Measurements from ENCODE around the gene MED12L. TPM values are rescaled to one million over a fixed set of nuclear protein-coding genes. Genes with fewer than 3 reads are reported as not detected.
A peak's percentile ranks its signal among the peaks of the same experiment; 100 is the strongest.

Gene MED12L
- total RNA-seq, 2 donors from 2014 or later, result 4.4 to 5.8 TPM

- Mint-ChIP-seq H3K9me3 (no peaks in the 10 kb centered on the region), H3K4me1 (ENCODE audit: low read depth) (peaks cover 36% of the 10 kb centered on the region), H3K27me3 (ENCODE audit: low read depth) (peaks cover 34% of the 10 kb centered on the region), H3K4me3 (no peak overlapping the region), H3K27ac (no peak overlapping the region), H3K36me3 (ENCODE audit: insufficient read depth in 2 of 2) (peaks cover 0 to 1% of the 10 kb centered on the region in 2 donors)
- DNase-seq, result no peak
- no peak for ATAC-seq (replicated peaks in 1 of 2)
These were observed 213.5 kb downstream of the MED12L start for GRCh38 chr3:151299006-151299405.

GRCh38 chr3:151300539-151300938, 215.1 kb downstream of the MED12L start:
- no peak overlapping the region for H3K27ac Mint-ChIP-seq
- H3K9me3 Mint-ChIP-seq, result no peaks in the 10 kb centered on the region
- DNase-seq, result no peak
- peaks cover 30% of the 10 kb centered on the region for H3K27me3 Mint-ChIP-seq (ENCODE audit: low read depth)
- peaks cover 0 to 1% of the 10 kb centered on the region in 2 donors for H3K36me3 Mint-ChIP-seq (ENCODE audit: insufficient read depth in 2 of 2)
- H3K4me3 Mint-ChIP-seq, result peak overlapping the region in 1 of 2 donors; percentile 42
- peaks cover 44% of the 10 kb centered on the region for H3K4me1 Mint-ChIP-seq (ENCODE audit: low read depth)
- no peak for ATAC-seq (replicated peaks in 1 of 2)

- DNase-seq (no peak), ATAC-seq (replicated peaks in 1 of 2) (peak; percentile 47 to 72)
- peaks cover 57% of the 10 kb centered on the region for H3K4me1 Mint-ChIP-seq (ENCODE audit: low read depth)
- H3K9me3 Mint-ChIP-seq, result no peaks in the 10 kb centered on the region
- peak overlapping the region in 1 of 2 donors; percentile 41 for H3K4me3 Mint-ChIP-seq
- H3K27ac Mint-ChIP-seq, result peak overlapping the region; percentile 16
- H3K27me3 Mint-ChIP-seq (ENCODE audit: low read depth), result peaks cover 26% of the 10 kb centered on the region
- peaks cover 0 to 1% of the 10 kb centered on the region in 2 donors for H3K36me3 Mint-ChIP-seq (ENCODE audit: insufficient read depth in 2 of 2)
These were observed 216.3 kb downstream of the MED12L start for GRCh38 chr3:151301787-151302186.

GRCh38 chr3:151303751-151304150, 218.3 kb downstream of the MED12L start:
- H3K4me1 Mint-ChIP-seq (ENCODE audit: low read depth), result peaks cover 76% of the 10 kb centered on the region
- H3K9me3 Mint-ChIP-seq, result no peaks in the 10 kb centered on the region
- H3K4me3 Mint-ChIP-seq, result no peak overlapping the region
- ATAC-seq (replicated peaks in 1 of 2) (no peak), DNase-seq (no peak)
- H3K27me3 Mint-ChIP-seq (ENCODE audit: low read depth), result peaks cover 22% of the 10 kb centered on the region
- H3K36me3 Mint-ChIP-seq (ENCODE audit: insufficient read depth in 2 of 2), result no peaks in the 10 kb centered on the region
- peak overlapping the region; percentile 5 for H3K27ac Mint-ChIP-seq

- peak overlapping the region; percentile 68 to 71 for H3K4me3 Mint-ChIP-seq
- DNase-seq, result peak; percentile 35 to 36
- H3K27me3 Mint-ChIP-seq (ENCODE audit: low read depth), result peaks cover 22% of the 10 kb centered on the region
- H3K9me3 Mint-ChIP-seq, result no peaks in the 10 kb centered on the region
- peak overlapping the region; percentile 85 for H3K27ac Mint-ChIP-seq
- no peaks in the 10 kb centered on the region for H3K36me3 Mint-ChIP-seq (ENCODE audit: insufficient read depth in 2 of 2)
- ATAC-seq (replicated peaks in 1 of 2), result peak; percentile 68 to 82
- peaks cover 86% of the 10 kb centered on the region for H3K4me1 Mint-ChIP-seq (ENCODE audit: low read depth)
These were observed 219.8 kb downstream of the MED12L start for GRCh38 chr3:151305060-151305774.

- Mint-ChIP-seq H3K36me3 (ENCODE audit: insufficient read depth in 2 of 2) (no peaks in the 10 kb centered on the region), H3K27ac (peak overlapping the region; percentile 85), H3K9me3 (no peaks in the 10 kb centered on the region), H3K27me3 (ENCODE audit: low read depth) (peaks cover 17% of the 10 kb centered on the region), H3K4me3 (peak overlapping the region; percentile 68 to 71), H3K4me1 (ENCODE audit: low read depth) (peaks cover 83% of the 10 kb centered on the region)
- DNase-seq (no peak), ATAC-seq (replicated peaks in 1 of 2) (no peak)
These were observed 220.3 kb downstream of the MED12L start for GRCh38 chr3:151305775-151306151.

- Mint-ChIP-seq H3K27me3 (ENCODE audit: low read depth) (peaks cover 12% of the 10 kb centered on the region), H3K4me1 (ENCODE audit: low read depth) (peaks cover 78% of the 10 kb centered on the region), H3K36me3 (ENCODE audit: insufficient read depth in 2 of 2) (no peaks in the 10 kb centered on the region), H3K27ac (peak overlapping the region; percentile 85), H3K9me3 (no peaks in the 10 kb centered on the region), H3K4me3 (peak overlapping the region; percentile 68 to 71)
- ATAC-seq (replicated peaks in 1 of 2) (no peak), DNase-seq (no peak)
These were observed 220.8 kb downstream of the MED12L start for GRCh38 chr3:151306168-151306810.

GRCh38 chr3:151307131-151307530, 221.7 kb downstream of the MED12L start:
- DNase-seq (no peak), ATAC-seq (replicated peaks in 1 of 2) (no peak)
- Mint-ChIP-seq H3K27ac (peak overlapping the region; percentile 85), H3K27me3 (ENCODE audit: low read depth) (peaks cover 12% of the 10 kb centered on the region), H3K9me3 (no peaks in the 10 kb centered on the region), H3K4me1 (ENCODE audit: low read depth) (peaks cover 69% of the 10 kb centered on the region), H3K36me3 (ENCODE audit: insufficient read depth in 2 of 2) (no peaks in the 10 kb centered on the region), H3K4me3 (peak overlapping the region; percentile 68 to 71)

- no peaks in the 10 kb centered on the region for H3K9me3 Mint-ChIP-seq
- peaks cover 62% of the 10 kb centered on the region for H3K4me1 Mint-ChIP-seq (ENCODE audit: low read depth)
These were observed 222.4 kb downstream of the MED12L start for GRCh38 chr3:151307583-151308488.

GRCh38 chr3:151309566-151309965, 224.1 kb downstream of the MED12L start:
- no peak for DNase-seq
- Mint-ChIP-seq H3K27ac (peak overlapping the region; percentile 85), H3K4me1 (ENCODE audit: low read depth) (peaks cover 49% of the 10 kb centered on the region), H3K9me3 (no peaks in the 10 kb centered on the region), H3K27me3 (ENCODE audit: low read depth) (no peaks in the 10 kb centered on the region), H3K36me3 (ENCODE audit: insufficient read depth in 2 of 2) (no peaks in the 10 kb centered on the region), H3K4me3 (no peak overlapping the region)
- no peak for ATAC-seq (replicated peaks in 1 of 2)

More at GRCh38 chr3:151307583-151308488, 222.4 kb downstream of the MED12L start:
- Mint-ChIP-seq H3K4me3 (peak overlapping the region; percentile 61 to 72), H3K27ac (peak overlapping the region; percentile 85), H3K27me3 (ENCODE audit: low read depth) (peaks cover 8% of the 10 kb centered on the region), H3K36me3 (ENCODE audit: insufficient read depth in 2 of 2) (no peaks in the 10 kb centered on the region)
- DNase-seq, result no peak
- ATAC-seq (replicated peaks in 1 of 2), result peak; percentile 56 to 64

GRCh38 chr3:151312972-151313371, 227.5 kb downstream of the MED12L start:
- no peak overlapping the region for H3K27ac Mint-ChIP-seq
- no peaks in the 10 kb centered on the region for H3K36me3 Mint-ChIP-seq (ENCODE audit: insufficient read depth in 2 of 2)
- DNase-seq (no peak), ATAC-seq (replicated peaks in 1 of 2) (no peak)
- H3K4me3 Mint-ChIP-seq, result no peak overlapping the region
- no peaks in the 10 kb centered on the region for H3K9me3 Mint-ChIP-seq
- H3K27me3 Mint-ChIP-seq (ENCODE audit: low read depth), result peaks cover 6% of the 10 kb centered on the region
- peaks cover 42% of the 10 kb centered on the region for H3K4me1 Mint-ChIP-seq (ENCODE audit: low read depth)

GRCh38 chr3:151314137-151314536, 228.7 kb downstream of the MED12L start:
- no peak overlapping the region for H3K27ac Mint-ChIP-seq
- peaks cover 35% of the 10 kb centered on the region for H3K4me1 Mint-ChIP-seq (ENCODE audit: low read depth)
- no peaks in the 10 kb centered on the region for H3K9me3 Mint-ChIP-seq
- DNase-seq (no peak), ATAC-seq (replicated peaks in 1 of 2) (no peak)
- peak overlapping the region in 1 of 2 donors; percentile 31 for H3K4me3 Mint-ChIP-seq
- H3K27me3 Mint-ChIP-seq (ENCODE audit: low read depth), result peaks cover 6% of the 10 kb centered on the region
- H3K36me3 Mint-ChIP-seq (ENCODE audit: insufficient read depth in 2 of 2), result no peaks in the 10 kb centered on the region

GRCh38 chr3:151314593-151314992, 229.1 kb downstream of the MED12L start:
- H3K4me1 Mint-ChIP-seq (ENCODE audit: low read depth), result peaks cover 33% of the 10 kb centered on the region
- ATAC-seq (replicated peaks in 1 of 2), result no peak
- no peaks in the 10 kb centered on the region for H3K36me3 Mint-ChIP-seq (ENCODE audit: insufficient read depth in 2 of 2)
- H3K9me3 Mint-ChIP-seq, result no peaks in the 10 kb centered on the region
- no peak for DNase-seq
- H3K27ac Mint-ChIP-seq, result peak overlapping the region; percentile 97
- peak overlapping the region in 1 of 2 donors; percentile 88 for H3K4me3 Mint-ChIP-seq
- peaks cover 6% of the 10 kb centered on the region for H3K27me3 Mint-ChIP-seq (ENCODE audit: low read depth)

Data from activated T-cell treated with anti-CD3 and anti-CD28 coated beads, Interleukin-2, amount 50 U/mL, for 72 hours (primary cell).